Measurements from ENCODE around the gene GALNT2. TPM values are rescaled to one million over a fixed set of nuclear protein-coding genes. Genes with fewer than 3 reads are reported as not detected.
A peak's percentile ranks its signal among the peaks of the same experiment; 100 is the strongest.

Gene GALNT2
- total and polyA plus RNA-seq, 9 of the 15 experiments (the other 6 are each of a cell fraction or from before 2014, with no cell fraction given) = 1.6 to 106 (median 51.9) TPM

- TF ChIP-seq ZNF609 (CRISPR knock-in tag; IDR thresholded peaks at IDR 0.05; ENCODE audit: borderline replicate concordance) (no peak), ZNF133 (CRISPR knock-in tag; IDR thresholded peaks at IDR 0.05) (peak; percentile 96; the same call in 1 of the 2 replicates), ZNF263 (CRISPR knock-in tag; IDR thresholded peaks at IDR 0.05; ENCODE audit: borderline replicate concordance) (peak; percentile 76), LARP7 (IDR thresholded peaks at IDR 0.05) (0 out of 2 replicates have a peak, but pooled peaks have one; percentile 15), MXD1 (CRISPR knock-in tag; IDR thresholded peaks at IDR 0.05; ENCODE audit: borderline replicate concordance, poor library complexity, severe bottlenecking) (no peak), ARID1B (IDR thresholded peaks at IDR 0.05) (peak; percentile 35; the same call in 1 of the 2 replicates), YY1 (IDR thresholded peaks at IDR 0.05; ENCODE audit: borderline replicate concordance in 1 of 3, control insufficient read depth in 1 of 3, extremely low read depth in 1 of 3, insufficient read depth in 3 of 3, insufficient read length in 1 of 3, insufficient replicate concordance in 2 of 3, low read depth in 1 of 3, low read length in 2 of 3) (no peak), ZBTB8A (IDR thresholded peaks at IDR 0.05; ENCODE audit: partially characterized antibody) (no peak), ARHGAP35 (IDR thresholded peaks at IDR 0.05; ENCODE audit: partially characterized antibody) (no peak), ZKSCAN8 (CRISPR knock-in tag; IDR thresholded peaks at IDR 0.05) (no peak), NR2C2 (CRISPR knock-in tag; IDR thresholded peaks at IDR 0.05) (no peak), NR2C2 (tag; IDR thresholded peaks at IDR 0.05) (no peak), PPARD (CRISPR knock-in tag; IDR thresholded peaks at IDR 0.05) (no peak), RNF2 (IDR thresholded peaks at IDR 0.05) (no peak), SMARCA5 (IDR thresholded peaks at IDR 0.05) (peak; percentile 81), COPS2 (conservative IDR thresholded peaks at IDR 0.05) (no peak), NFE2 (IDR thresholded peaks at IDR 0.05; ENCODE audit: low read depth) (peak; percentile 14; the same call in 1 of the 2 replicates), CTBP1 (IDR thresholded peaks at IDR 0.05; ENCODE audit: borderline replicate concordance) (peak; percentile 56; the same call in 1 of the 2 replicates), KLF16 (IDR thresholded peaks at IDR 0.05) (0 out of 2 replicates have a peak, but pooled peaks have one; percentile 31), FOXP1 (CRISPR knock-in tag; IDR thresholded peaks at IDR 0.05) (0 out of 2 replicates have a peak, but pooled peaks have one; percentile 23)
- TF ChIP-seq, protein P1, sequence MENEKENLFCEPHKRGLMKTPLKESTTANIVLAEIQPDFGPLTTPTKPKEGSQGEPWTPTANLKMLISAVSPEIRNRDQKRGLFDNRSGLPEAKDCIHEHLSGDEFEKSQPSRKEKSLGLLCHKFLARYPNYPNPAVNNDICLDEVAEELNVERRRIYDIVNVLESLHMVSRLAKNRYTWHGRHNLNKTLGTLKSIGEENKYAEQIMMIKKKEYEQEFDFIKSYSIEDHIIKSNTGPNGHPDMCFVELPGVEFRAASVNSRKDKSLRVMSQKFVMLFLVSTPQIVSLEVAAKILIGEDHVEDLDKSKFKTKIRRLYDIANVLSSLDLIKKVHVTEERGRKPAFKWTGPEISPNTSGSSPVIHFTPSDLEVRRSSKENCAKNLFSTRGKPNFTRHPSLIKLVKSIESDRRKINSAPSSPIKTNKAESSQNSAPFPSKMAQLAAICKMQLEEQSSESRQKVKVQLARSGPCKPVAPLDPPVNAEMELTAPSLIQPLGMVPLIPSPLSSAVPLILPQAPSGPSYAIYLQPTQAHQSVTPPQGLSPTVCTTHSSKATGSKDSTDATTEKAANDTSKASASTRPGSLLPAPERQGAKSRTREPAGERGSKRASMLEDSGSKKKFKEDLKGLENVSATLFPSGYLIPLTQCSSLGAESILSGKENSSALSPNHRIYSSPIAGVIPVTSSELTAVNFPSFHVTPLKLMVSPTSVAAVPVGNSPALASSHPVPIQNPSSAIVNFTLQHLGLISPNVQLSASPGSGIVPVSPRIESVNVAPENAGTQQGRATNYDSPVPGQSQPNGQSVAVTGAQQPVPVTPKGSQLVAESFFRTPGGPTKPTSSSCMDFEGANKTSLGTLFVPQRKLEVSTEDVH (IDR thresholded peaks at IDR 0.05; ENCODE audit: low read depth, partially characterized antibody) = peak; percentile 55
Observed at GRCh38 chr1:230167419-230167852, 100.4 kb downstream of the GALNT2 start (continued).

All from K562 (cell line).